Esophagus squamous epithelium (tissue), 4 donors: Measurements from ENCODE around the gene ZNF354B.

Source experiments
- POLR2A ChIP-seq, 4 donors: fragments of 450-650 bp; IDR thresholded peaks; one replicate each; pipeline ENCODE4 v1.6.1; 2017; ENCODE audit warnings: antibody characterized with exemption in 4 of 4, mild to moderate bottlenecking in 4 of 4, moderate library complexity in 3 of 4
- TF ChIP-seq, protein P1 (sequence below), 6 experiments: fragments of 450-650 bp in 4 of 6; fragments of 200-600 bp in 2 of 6; sonication (generic) in 2 of 6; IDR thresholded peaks; one replicate each; pipeline ENCODE4 v1.5.1; 2016 to 2019; ENCODE audit warnings: antibody characterized with exemption in 6 of 6, mild to moderate bottlenecking in 4 of 6, moderate library complexity in 4 of 6

DNA sequence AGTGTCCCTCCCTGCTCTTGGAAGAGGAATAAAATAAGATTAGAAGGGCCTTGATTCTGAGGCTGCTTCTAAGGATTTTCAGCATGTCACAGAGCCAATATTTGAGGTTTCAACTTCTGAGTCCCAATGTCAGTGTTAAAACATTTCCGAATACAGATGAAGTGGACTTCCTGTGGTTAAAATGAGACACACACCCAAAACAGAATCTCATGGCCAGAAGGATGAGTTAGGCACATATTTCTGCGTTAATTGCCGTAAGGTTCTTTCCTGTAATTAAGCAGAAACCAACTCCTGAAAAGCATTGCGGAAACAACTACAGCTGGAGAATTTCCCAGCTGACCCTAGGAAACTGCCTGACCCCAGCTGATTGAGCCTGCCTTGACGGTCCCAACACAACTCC lies 10.4 kb upstream of the ZNF354B start:
- TF ChIP-seq, protein P1, sequence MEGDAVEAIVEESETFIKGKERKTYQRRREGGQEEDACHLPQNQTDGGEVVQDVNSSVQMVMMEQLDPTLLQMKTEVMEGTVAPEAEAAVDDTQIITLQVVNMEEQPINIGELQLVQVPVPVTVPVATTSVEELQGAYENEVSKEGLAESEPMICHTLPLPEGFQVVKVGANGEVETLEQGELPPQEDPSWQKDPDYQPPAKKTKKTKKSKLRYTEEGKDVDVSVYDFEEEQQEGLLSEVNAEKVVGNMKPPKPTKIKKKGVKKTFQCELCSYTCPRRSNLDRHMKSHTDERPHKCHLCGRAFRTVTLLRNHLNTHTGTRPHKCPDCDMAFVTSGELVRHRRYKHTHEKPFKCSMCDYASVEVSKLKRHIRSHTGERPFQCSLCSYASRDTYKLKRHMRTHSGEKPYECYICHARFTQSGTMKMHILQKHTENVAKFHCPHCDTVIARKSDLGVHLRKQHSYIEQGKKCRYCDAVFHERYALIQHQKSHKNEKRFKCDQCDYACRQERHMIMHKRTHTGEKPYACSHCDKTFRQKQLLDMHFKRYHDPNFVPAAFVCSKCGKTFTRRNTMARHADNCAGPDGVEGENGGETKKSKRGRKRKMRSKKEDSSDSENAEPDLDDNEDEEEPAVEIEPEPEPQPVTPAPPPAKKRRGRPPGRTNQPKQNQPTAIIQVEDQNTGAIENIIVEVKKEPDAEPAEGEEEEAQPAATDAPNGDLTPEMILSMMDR (IDR thresholded peaks at IDR 0.05), result no peak
- no peak for TF ChIP-seq POLR2A (IDR thresholded peaks at IDR 0.05)
